Measurements from ENCODE around the gene SLC25A12. TPM values are rescaled to one million over a fixed set of nuclear protein-coding genes. Genes with fewer than 3 reads are reported as not detected.

SLC25A12 gene
- total RNA-seq, 4 donors from 2014 or later, result 9.6 to 18.2 (median 14.6) TPM

GRCh38 chr2:171807119-171807518, 86.9 kb downstream of the SLC25A12 start:
- no peaks in the 10 kb centered on the region for H3K9me3 ChIP-seq
- DNase-seq, result no peak

DNA sequence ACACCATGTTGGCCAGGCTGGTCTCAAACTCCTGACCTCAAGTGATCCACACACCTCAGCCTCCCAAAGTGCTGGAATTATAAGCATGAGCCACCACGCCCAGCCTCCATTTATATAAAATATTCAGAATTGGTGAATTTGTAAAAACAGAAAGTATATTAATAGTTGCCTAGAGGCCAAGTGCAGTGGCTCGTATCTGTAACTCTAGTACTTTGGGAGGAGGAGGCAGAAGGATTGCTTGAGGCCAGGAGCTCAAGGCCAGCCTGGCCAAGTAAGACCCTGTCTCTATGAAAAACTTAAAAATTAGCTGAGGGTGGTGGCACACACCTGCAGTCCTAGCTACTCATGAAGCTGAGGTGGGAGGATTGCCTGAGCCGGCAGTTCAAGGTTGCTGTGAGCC, 89.6 kb downstream of the SLC25A12 start:
- Histone ChIP-seq H3K4me1 (no peaks in the 10 kb centered on the region), H3K4me3 (no peak overlapping the region), H3K27ac (no peak overlapping the region), H3K36me3 (peaks cover 0 to 8% (median 0%) of the 10 kb centered on the region in 3 donors), H3K9me3 (no peaks in the 10 kb centered on the region), H3K27me3 (no peaks in the 10 kb centered on the region)
- no peak for TF ChIP-seq POLR2A (IDR thresholded peaks at IDR 0.05)
- TF ChIP-seq, protein P1, sequence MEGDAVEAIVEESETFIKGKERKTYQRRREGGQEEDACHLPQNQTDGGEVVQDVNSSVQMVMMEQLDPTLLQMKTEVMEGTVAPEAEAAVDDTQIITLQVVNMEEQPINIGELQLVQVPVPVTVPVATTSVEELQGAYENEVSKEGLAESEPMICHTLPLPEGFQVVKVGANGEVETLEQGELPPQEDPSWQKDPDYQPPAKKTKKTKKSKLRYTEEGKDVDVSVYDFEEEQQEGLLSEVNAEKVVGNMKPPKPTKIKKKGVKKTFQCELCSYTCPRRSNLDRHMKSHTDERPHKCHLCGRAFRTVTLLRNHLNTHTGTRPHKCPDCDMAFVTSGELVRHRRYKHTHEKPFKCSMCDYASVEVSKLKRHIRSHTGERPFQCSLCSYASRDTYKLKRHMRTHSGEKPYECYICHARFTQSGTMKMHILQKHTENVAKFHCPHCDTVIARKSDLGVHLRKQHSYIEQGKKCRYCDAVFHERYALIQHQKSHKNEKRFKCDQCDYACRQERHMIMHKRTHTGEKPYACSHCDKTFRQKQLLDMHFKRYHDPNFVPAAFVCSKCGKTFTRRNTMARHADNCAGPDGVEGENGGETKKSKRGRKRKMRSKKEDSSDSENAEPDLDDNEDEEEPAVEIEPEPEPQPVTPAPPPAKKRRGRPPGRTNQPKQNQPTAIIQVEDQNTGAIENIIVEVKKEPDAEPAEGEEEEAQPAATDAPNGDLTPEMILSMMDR (IDR thresholded peaks at IDR 0.05), result no peak
- no peak for DNase-seq

More at GRCh38 chr2:171807119-171807518, 86.9 kb downstream of the SLC25A12 start:
- no peak for TF ChIP-seq POLR2A (IDR thresholded peaks at IDR 0.05)
- TF ChIP-seq, protein P1 (IDR thresholded peaks at IDR 0.05), result no peak
- H3K4me3 ChIP-seq, result no peak overlapping the region
- H3K27ac ChIP-seq, result no peak overlapping the region
- peaks cover 0 to 13% (median 0%) of the 10 kb centered on the region in 3 donors for H3K36me3 ChIP-seq
- no peaks in the 10 kb centered on the region for H3K4me1 ChIP-seq
- H3K27me3 ChIP-seq, result no peaks in the 10 kb centered on the region

- TF ChIP-seq POLR2A (IDR thresholded peaks at IDR 0.05), result no peak
- TF ChIP-seq, protein P1 (IDR thresholded peaks at IDR 0.05), result no peak
- Histone ChIP-seq H3K27me3 (no peaks in the 10 kb centered on the region), H3K36me3 (peaks cover 0 to 8% (median 0%) of the 10 kb centered on the region in 3 donors), H3K4me1 (peaks cover 0 to 1% (median 0%) of the 10 kb centered on the region in 4 donors), H3K4me3 (no peak overlapping the region), H3K27ac (no peak overlapping the region), H3K9me3 (no peaks in the 10 kb centered on the region)
- no peak for DNase-seq
These were observed 90.3 kb downstream of the SLC25A12 start for GRCh38 chr2:171803757-171804156.

DNA sequence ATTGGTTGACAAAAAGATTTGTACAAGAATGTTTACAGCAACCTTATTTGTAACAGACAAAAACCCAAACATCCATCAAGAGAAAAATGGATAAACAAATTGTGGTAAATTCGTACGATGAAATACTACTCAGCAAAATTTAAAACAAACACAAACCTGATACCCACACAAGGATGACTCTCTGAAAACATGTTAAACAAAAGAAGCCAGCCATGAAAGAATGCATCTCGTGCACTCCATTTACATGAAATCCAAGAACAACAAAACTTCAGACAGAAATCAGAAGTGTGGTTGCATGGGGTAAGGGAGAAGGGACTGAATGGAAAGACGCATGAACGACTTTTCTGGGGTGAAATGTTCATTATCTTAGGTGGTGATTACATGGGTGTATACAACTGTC, 93.4 kb downstream of the SLC25A12 start:
- TF ChIP-seq POLR2A (IDR thresholded peaks at IDR 0.05), result no peak
- TF ChIP-seq, protein P1 (IDR thresholded peaks at IDR 0.05), result no peak
- no peaks in the 10 kb centered on the region for H3K27me3 ChIP-seq
- no peak overlapping the region for H3K4me3 ChIP-seq
- no peak for DNase-seq
- peaks cover 0 to 8% (median 0%) of the 10 kb centered on the region in 3 donors for H3K36me3 ChIP-seq
- no peaks in the 10 kb centered on the region for H3K9me3 ChIP-seq
- H3K4me1 ChIP-seq, result peaks cover 0 to 5% (median 0%) of the 10 kb centered on the region in 4 donors
- H3K27ac ChIP-seq, result no peak overlapping the region

GRCh38 chr2:171798156-171798820, 95.8 kb downstream of the SLC25A12 start:
- H3K9me3 ChIP-seq, result no peaks in the 10 kb centered on the region
- peaks cover 0 to 10% (median 0%) of the 10 kb centered on the region in 3 donors for H3K36me3 ChIP-seq
- H3K4me1 ChIP-seq, result peaks cover 0 to 5% (median 0%) of the 10 kb centered on the region in 4 donors
- TF ChIP-seq, protein P1 (IDR thresholded peaks at IDR 0.05), result no peak
- TF ChIP-seq POLR2A (IDR thresholded peaks at IDR 0.05), result no peak
- DNase-seq, result no peak
- H3K27ac ChIP-seq, result no peak overlapping the region
- no peak overlapping the region for H3K4me3 ChIP-seq
- H3K27me3 ChIP-seq, result no peaks in the 10 kb centered on the region

Data from Peyer's patch (tissue), 4 donors.